Measurements from ENCODE around the gene C2CD2L. TPM values are rescaled to one million over a fixed set of nuclear protein-coding genes. Genes with fewer than 3 reads are reported as not detected.

The C2CD2L gene
- total RNA-seq, 4 donors from 2014 or later: 13.2 to 107 (median 81.8) TPM

DNA sequence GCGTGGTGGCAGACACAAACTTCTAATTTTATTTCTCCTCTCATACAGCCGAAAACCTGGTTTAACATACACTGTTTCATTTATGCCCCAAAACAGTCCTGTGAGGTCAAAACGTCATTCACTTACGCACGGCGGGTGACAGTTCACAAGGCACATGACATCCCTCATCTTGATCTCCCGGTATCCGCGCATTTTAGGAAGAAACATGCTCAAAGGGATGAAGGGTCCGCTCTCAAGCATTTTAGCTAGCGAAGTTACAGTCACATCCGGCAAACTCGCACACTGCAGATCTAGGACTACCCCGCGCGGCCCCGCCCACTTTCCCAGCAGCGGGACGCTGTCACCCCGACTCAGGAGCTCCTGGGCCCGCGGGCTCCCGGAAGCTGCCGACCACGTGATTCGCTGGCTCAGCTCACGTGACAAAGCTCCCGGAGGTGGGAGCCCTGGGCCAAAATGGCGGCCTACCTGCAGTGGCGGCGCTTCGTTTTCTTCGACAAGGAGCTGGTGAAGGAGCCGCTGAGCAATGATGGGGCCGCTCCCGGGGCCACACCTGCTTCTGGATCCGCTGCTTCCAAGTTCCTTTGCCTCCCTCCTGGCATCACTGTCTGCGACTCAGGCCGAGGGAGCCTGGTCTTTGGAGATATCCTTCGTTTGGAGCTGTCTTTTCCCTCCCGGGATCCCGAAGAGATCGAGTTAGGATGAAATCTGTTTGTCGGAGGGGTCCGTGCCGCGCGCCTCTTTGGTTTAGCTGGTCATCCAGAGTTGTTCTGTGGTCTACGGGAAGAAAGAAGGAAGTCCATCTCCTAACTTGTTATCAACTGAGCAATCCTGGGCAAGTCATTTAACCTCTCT, 39.5 kb upstream of the C2CD2L start, which contains the start of gene VPS11:
TSS of gene VPS11 (plus strand) at position 448 of the 852 bp plus-strand sequence. CDS start at position 454, 6 bp downstream.
- Histone ChIP-seq H3K4me3 (peak within 1 kb of the TSS; percentile 61 to 86 (median 76)), H3K9me3 (no peaks in the 10 kb centered on the region), H3K4me1 (peaks cover 0 to 32% (median 11%) of the 10 kb centered on the region in 4 donors), H3K27ac (peak within 1 kb of the TSS; percentile 78 to 85 (median 84)), H3K36me3 (peaks cover 0 to 27% (median 0%) of the 10 kb centered on the region in 3 donors), H3K27me3 (no peaks in the 10 kb centered on the region)
- TF ChIP-seq POLR2A (IDR thresholded peaks at IDR 0.05): peak; percentile 62 to 71
- TF ChIP-seq, protein P1, sequence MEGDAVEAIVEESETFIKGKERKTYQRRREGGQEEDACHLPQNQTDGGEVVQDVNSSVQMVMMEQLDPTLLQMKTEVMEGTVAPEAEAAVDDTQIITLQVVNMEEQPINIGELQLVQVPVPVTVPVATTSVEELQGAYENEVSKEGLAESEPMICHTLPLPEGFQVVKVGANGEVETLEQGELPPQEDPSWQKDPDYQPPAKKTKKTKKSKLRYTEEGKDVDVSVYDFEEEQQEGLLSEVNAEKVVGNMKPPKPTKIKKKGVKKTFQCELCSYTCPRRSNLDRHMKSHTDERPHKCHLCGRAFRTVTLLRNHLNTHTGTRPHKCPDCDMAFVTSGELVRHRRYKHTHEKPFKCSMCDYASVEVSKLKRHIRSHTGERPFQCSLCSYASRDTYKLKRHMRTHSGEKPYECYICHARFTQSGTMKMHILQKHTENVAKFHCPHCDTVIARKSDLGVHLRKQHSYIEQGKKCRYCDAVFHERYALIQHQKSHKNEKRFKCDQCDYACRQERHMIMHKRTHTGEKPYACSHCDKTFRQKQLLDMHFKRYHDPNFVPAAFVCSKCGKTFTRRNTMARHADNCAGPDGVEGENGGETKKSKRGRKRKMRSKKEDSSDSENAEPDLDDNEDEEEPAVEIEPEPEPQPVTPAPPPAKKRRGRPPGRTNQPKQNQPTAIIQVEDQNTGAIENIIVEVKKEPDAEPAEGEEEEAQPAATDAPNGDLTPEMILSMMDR (IDR thresholded peaks at IDR 0.05): peak in 1 of 6 experiments; percentile 1
- DNase-seq: peak; percentile 98 to 99 (median 98)

DNA sequence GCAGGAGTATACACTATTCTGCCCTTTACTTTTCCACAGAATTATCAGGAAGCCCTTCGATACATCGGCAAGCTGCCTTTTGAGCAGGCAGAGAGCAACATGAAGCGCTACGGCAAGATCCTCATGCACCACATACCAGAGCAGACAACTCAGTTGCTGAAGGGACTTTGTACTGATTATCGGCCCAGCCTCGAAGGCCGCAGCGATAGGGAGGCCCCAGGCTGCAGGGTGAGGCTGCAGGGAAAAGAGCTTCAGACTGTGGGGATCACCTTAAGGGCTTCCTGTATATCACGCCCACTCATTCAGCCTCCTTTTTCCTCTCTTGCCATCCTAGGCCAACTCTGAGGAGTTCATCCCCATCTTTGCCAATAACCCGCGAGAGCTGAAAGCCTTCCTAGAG, 29.3 kb upstream of the C2CD2L start:
- H3K27me3 ChIP-seq: no peaks in the 10 kb centered on the region
- no peaks in the 10 kb centered on the region for H3K4me1 ChIP-seq
- TF ChIP-seq, protein P1 (IDR thresholded peaks at IDR 0.05): no peak
- TF ChIP-seq POLR2A (IDR thresholded peaks at IDR 0.05): no peak
- H3K4me3 ChIP-seq: no peak overlapping the region
- DNase-seq: peak in 1 of 3 donors; percentile 56
- H3K27ac ChIP-seq: no peak overlapping the region
- H3K36me3 ChIP-seq: peaks cover 0 to 98% (median 0%) of the 10 kb centered on the region in 3 donors
- H3K9me3 ChIP-seq: no peaks in the 10 kb centered on the region

DNA sequence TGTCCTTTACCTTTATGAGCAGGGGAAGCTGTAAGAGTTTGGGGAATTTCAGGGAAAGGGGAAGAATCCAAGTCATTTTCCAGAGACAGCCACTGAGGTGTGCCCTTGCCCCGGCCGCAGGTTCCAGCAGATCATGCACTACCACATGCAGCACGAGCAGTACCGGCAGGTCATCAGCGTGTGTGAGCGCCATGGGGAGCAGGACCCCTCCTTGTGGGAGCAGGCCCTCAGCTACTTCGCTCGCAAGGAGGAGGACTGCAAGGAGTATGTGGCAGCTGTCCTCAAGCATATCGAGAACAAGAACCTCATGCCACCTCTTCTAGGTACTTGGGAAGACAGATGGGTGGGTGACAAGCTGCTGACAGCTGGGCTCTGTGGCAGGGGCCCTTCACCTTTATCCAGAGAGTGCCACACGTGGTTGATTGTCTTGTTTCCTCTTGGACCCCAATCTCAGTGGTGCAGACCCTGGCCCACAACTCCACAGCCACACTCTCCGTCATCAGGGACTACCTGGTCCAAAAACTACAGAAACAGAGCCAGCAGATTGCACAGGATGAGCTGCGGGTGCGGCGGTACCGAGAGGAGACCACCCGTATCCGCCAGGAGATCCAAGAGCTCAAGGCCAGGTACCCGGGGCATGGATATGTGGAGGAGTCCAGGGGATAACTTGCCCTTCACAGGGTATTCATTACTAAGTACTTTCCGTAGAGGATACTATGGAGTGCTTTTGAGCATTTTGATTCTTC, 28.3 kb upstream of the C2CD2L start:
- no peaks in the 10 kb centered on the region for H3K4me1 ChIP-seq
- no peak overlapping the region for H3K4me3 ChIP-seq
- DNase-seq: no peak
- H3K9me3 ChIP-seq: no peaks in the 10 kb centered on the region
- TF ChIP-seq, protein P1 (IDR thresholded peaks at IDR 0.05): no peak
- TF ChIP-seq POLR2A (IDR thresholded peaks at IDR 0.05): no peak
- no peak overlapping the region for H3K27ac ChIP-seq
- H3K36me3 ChIP-seq: peaks cover 0 to 88% (median 0%) of the 10 kb centered on the region in 3 donors
- no peaks in the 10 kb centered on the region for H3K27me3 ChIP-seq

DNA sequence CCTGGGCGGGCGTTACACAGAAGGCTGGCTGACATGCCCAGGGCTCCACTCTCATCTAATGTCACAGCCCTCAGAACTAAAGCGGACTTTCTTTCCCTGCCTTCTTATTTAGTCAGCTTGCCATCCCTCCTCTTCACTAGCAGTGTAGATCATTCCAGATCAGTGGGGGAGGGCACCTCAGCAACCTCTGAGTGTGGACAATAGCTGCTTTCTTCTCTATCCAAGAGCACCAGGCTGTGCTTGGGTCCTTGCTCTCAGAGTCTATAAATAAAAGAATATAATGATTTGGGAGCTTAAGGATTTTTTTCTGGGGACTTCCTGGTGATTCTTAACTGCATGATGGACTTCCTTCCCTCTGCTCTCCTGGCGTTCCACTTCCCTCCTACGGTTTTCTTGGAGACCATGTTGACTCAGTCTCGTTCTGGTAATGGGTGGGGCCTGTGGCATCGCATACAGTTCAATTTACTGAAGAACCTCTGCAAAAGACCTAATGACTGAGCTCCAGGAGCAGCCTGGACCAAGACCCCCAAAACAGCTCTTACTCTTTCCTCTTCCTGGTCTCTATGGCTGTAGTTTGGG, 25.4 kb upstream of the C2CD2L start:
- Histone ChIP-seq H3K27me3 (no peaks in the 10 kb centered on the region), H3K4me3 (no peak overlapping the region), H3K36me3 (peaks cover 0 to 59% (median 0%) of the 10 kb centered on the region in 3 donors), H3K4me1 (peaks cover 0 to 17% (median 5%) of the 10 kb centered on the region in 4 donors), H3K27ac (no peak overlapping the region), H3K9me3 (no peaks in the 10 kb centered on the region)
- TF ChIP-seq, protein P1 (IDR thresholded peaks at IDR 0.05): no peak
- no peak for TF ChIP-seq POLR2A (IDR thresholded peaks at IDR 0.05)
- no peak for DNase-seq
